H1 (cell line): ENCODE results near the gene ADAMTSL2. TPM values are rescaled to one million over a fixed set of nuclear protein-coding genes. Genes with fewer than 3 reads are reported as not detected.

Source experiments
- CTCF ChIA-PET: fragments of 300-600 bp; sonication (Branson Sonifier 250); formaldehyde crosslinking; loops from one replicate; lab custom pipeline; 2021; ENCODE audit not compliant: partially characterized antibody; lab: Charles Lee
- POLR2A ChIA-PET: fragments of 300-600 bp; sonication (Branson Sonifier 250); formaldehyde crosslinking; loops from one replicate; lab custom pipeline; 2021; ENCODE audit warnings: inconsistent platforms; ENCODE audit not compliant: partially characterized antibody; lab: Charles Lee
- DNase-seq, 2 experiments: peaks; one replicate each; pipeline versions ENCODE4 v3.0.0 to v3.0.0-alpha.2; 2010 to 2022; ENCODE audit warnings: low spot score in 2 of 2, low read depth in 1 of 2, mixed read lengths in 1 of 2
- FAIRE-seq: peaks from 2 replicates; lab custom pipeline; 2011; peaks lifted over from hg19 to GRCh38; lab: Jason Lieb, UNC
- H2AFZ ChIP-seq: 2 replicates; pipeline ENCODE4 v1.8.1; 2012; ENCODE audit warnings: low read length, inconsistent platforms
- H2AK5ac ChIP-seq: 2 replicates; pipeline ENCODE4 v1.6.1; 2013; ENCODE audit warnings: low read depth, low read length
- H2BK120ac ChIP-seq: replicated peaks from 2 replicates; pipeline ENCODE3; 2013; ENCODE audit warnings: low read depth, low read length, inconsistent platforms
- H2BK12ac ChIP-seq: 2 replicates; pipeline ENCODE4 v1.6.1; 2013; ENCODE audit warnings: low read depth, low read length
- H2BK15ac ChIP-seq: 2 replicates; pipeline ENCODE4 v1.6.1; 2013; ENCODE audit warnings: low read length
- H2BK20ac ChIP-seq: 2 replicates; pipeline ENCODE4 v1.6.1; 2013; ENCODE audit warnings: low read length
- H2BK5ac ChIP-seq: 2 replicates; pipeline ENCODE4 v1.6.1; 2013; ENCODE audit warnings: low read depth, low read length
- H3K14ac ChIP-seq: 2 replicates; pipeline ENCODE4 v1.6.1; 2013; ENCODE audit warnings: inconsistent platforms; ENCODE audit not compliant: insufficient read length
- H3K18ac ChIP-seq: 2 replicates; pipeline ENCODE4 v1.6.1; 2013; ENCODE audit warnings: low read length; ENCODE audit errors: extremely low read depth
- H3K23ac ChIP-seq: 2 replicates; pipeline ENCODE4 v1.6.1; 2013; ENCODE audit warnings: inconsistent platforms; ENCODE audit not compliant: insufficient read length
- H3K23me2 ChIP-seq: 2 replicates; pipeline ENCODE4 v1.6.1; 2013; ENCODE audit warnings: low read depth, low read length
- H3K27ac ChIP-seq: 2 replicates; pipeline ENCODE4 v1.6.1; 2011; ENCODE audit warnings: low read depth, low read length, inconsistent platforms
- H3K27me3 ChIP-seq, 4 experiments: replicated peaks in 1 of 4; 1 replicate in 1 of 4; 2 replicates in 3 of 4; pipeline versions ENCODE4 v1.6.1 to v1.8.1; 2011 to 2013; ENCODE audit warnings: low read length in 3 of 4, mild to moderate bottlenecking in 3 of 4, inconsistent platforms in 2 of 4, mixed read lengths in 2 of 4, moderate library complexity in 1 of 4; ENCODE audit not compliant: control insufficient read depth in 3 of 4, insufficient read depth in 3 of 4; ENCODE audit errors: extremely low read depth in 1 of 4
- H3K36me3 ChIP-seq, 4 experiments: 2 replicates each; pipeline versions ENCODE4 v1.6.1 to v1.8.1; 2011 to 2013; ENCODE audit warnings: mild to moderate bottlenecking in 4 of 4, low read length in 3 of 4, moderate library complexity in 2 of 4, control low read depth in 1 of 4, inconsistent platforms in 1 of 4; ENCODE audit not compliant: insufficient read depth in 4 of 4, control insufficient read depth in 2 of 4
- H3K4ac ChIP-seq: replicated peaks from 2 replicates; pipeline ENCODE3; 2013; ENCODE audit warnings: low read length, low read depth, mixed read lengths, inconsistent platforms; ENCODE audit not compliant: insufficient read length
- H3K4me1 ChIP-seq, 4 experiments: replicated peaks in 1 of 4; 1 replicate in 1 of 4; 2 replicates in 3 of 4; pipeline versions ENCODE4 v1.6.1 to v1.8.1; 2011 to 2013; ENCODE audit warnings: low read length in 3 of 4, inconsistent platforms in 2 of 4, mixed read lengths in 1 of 4; ENCODE audit not compliant: insufficient read depth in 4 of 4, control insufficient read depth in 3 of 4
- H3K4me2 ChIP-seq, 2 experiments: 2 replicates each; pipeline versions ENCODE4 v1.6.1 to v1.8.1; 2011 to 2013; ENCODE audit warnings: low read depth in 2 of 2, low read length in 2 of 2, control low read depth in 1 of 2, inconsistent platforms in 1 of 2, mild to moderate bottlenecking in 1 of 2; ENCODE audit not compliant: insufficient read depth in 1 of 2
- H3K4me3 ChIP-seq, 4 experiments: fragments of 200-600, 300-600 bp in 1 of 4; sonication (generic), shearing (Covaris generic), sonication (Bioruptor Twin) in 1 of 4; 2 replicates each; pipeline versions ENCODE4 v1.5.1 to v1.8.1; 2011 to 2016; ENCODE audit warnings: low read length in 4 of 4, low read depth in 3 of 4, control low read depth in 2 of 4, inconsistent platforms in 2 of 4, mild to moderate bottlenecking in 2 of 4, mixed read lengths in 1 of 4, moderate library complexity in 1 of 4; ENCODE audit not compliant: insufficient read depth in 2 of 4; ENCODE audit errors: extremely low read depth in 1 of 4
- H3K56ac ChIP-seq: replicated peaks from 2 replicates; pipeline ENCODE3; 2013; ENCODE audit warnings: low read depth, mild to moderate bottlenecking, mixed read lengths, low read length, inconsistent platforms; ENCODE audit not compliant: insufficient read length
- H3K79me1 ChIP-seq: 2 replicates; pipeline ENCODE4 v1.6.1; 2013; ENCODE audit warnings: low read depth, low read length, control low read depth
- H3K79me2 ChIP-seq, 2 experiments: 2 replicates each; pipeline versions ENCODE4 v1.6.1 to v1.8.1; 2012 to 2013; ENCODE audit warnings: low read length in 2 of 2, mild to moderate bottlenecking in 2 of 2, inconsistent platforms in 1 of 2; ENCODE audit not compliant: insufficient read depth in 2 of 2, control insufficient read depth in 1 of 2
- H3K9ac ChIP-seq, 4 experiments: replicated peaks in 1 of 4; 1 replicate in 1 of 4; 2 replicates in 3 of 4; pipeline versions ENCODE4 v1.6.1 to v1.8.1; 2011 to 2013; ENCODE audit warnings: low read depth in 3 of 4, low read length in 3 of 4, control low read depth in 2 of 4, mild to moderate bottlenecking in 2 of 4, moderate library complexity in 2 of 4, inconsistent platforms in 1 of 4; ENCODE audit errors: extremely low read depth in 1 of 4
- H3K9me3 ChIP-seq, 2 experiments: 2 replicates each; pipeline versions ENCODE4 v1.6.1 to v1.8.1; 2012 to 2013; ENCODE audit warnings: mild to moderate bottlenecking in 2 of 2, moderate library complexity in 2 of 2, control low read depth in 1 of 2, inconsistent platforms in 1 of 2, low read depth in 1 of 2, low read length in 1 of 2, mixed read lengths in 1 of 2; ENCODE audit not compliant: insufficient read depth in 2 of 2
- H4K20me1 ChIP-seq, 2 experiments: replicated peaks in 1 of 2; 2 replicates each; pipeline versions ENCODE3 to v1.8.1; 2011 to 2013; ENCODE audit warnings: inconsistent platforms in 2 of 2, low read length in 2 of 2, mild to moderate bottlenecking in 1 of 2; ENCODE audit not compliant: insufficient read depth in 2 of 2, control insufficient read depth in 1 of 2
- H4K5ac ChIP-seq: 2 replicates; pipeline ENCODE4 v1.6.1; 2013; ENCODE audit warnings: low read length, low read depth, mixed read lengths, inconsistent platforms; ENCODE audit not compliant: insufficient read length
- H4K8ac ChIP-seq: 2 replicates; pipeline ENCODE4 v1.8.0; 2013; ENCODE audit warnings: mild to moderate bottlenecking, moderate library complexity, low read length, inconsistent platforms; ENCODE audit not compliant: insufficient read depth; ENCODE audit errors: extremely low read depth
- H4K91ac ChIP-seq: replicated peaks from 2 replicates; pipeline ENCODE3; 2013; ENCODE audit warnings: low read length, mixed read lengths, inconsistent platforms; ENCODE audit not compliant: insufficient read length
- CBX5 ChIP-seq: fragments of 300-800, 300-1000 bp; sonication (generic); IDR thresholded peaks from 2 replicates; pipeline ENCODE4 v1.7.1; 2016; ENCODE audit warnings: antibody characterized with exemption, low read length, low read depth
- CBX8 ChIP-seq: fragments of 300-800, 300-1000 bp; sonication (generic); IDR thresholded peaks from 2 replicates; pipeline ENCODE4 v1.7.1; 2016; ENCODE audit warnings: low read depth, low read length, borderline replicate concordance
- FOSL1 ChIP-seq: IDR thresholded peaks from 2 replicates; pipeline ENCODE4 v1.6.1; 2011; ENCODE audit warnings: mild to moderate bottlenecking, low read depth, low read length, moderate library complexity; ENCODE audit not compliant: insufficient read depth
- HDAC6 ChIP-seq: IDR thresholded peaks from one replicate; pipeline ENCODE4 v1.7.1; 2012; ENCODE audit warnings: low read depth, mild to moderate bottlenecking, inconsistent platforms, low read length, moderate library complexity
- RAD21 ChIP-seq, 2 experiments: IDR thresholded peaks in 1 of 2; conservative IDR thresholded peaks in 1 of 2; 2 replicates each; pipeline ENCODE4 v1.6.1; 2011; ENCODE audit warnings: low read depth in 2 of 2, low read length in 2 of 2, improper control_type of control experiment in 1 of 2, inconsistent platforms in 1 of 2, mild to moderate bottlenecking in 1 of 2, moderate library complexity in 1 of 2
- RNF2 ChIP-seq: fragments of 200-900, 300-1000 bp; sonication (generic); IDR thresholded peaks from 2 replicates; pipeline ENCODE4 v1.7.1; 2016; ENCODE audit warnings: borderline replicate concordance, low read depth, mild to moderate bottlenecking, antibody characterized with exemption, low read length; ENCODE audit not compliant: poor library complexity, severe bottlenecking; ENCODE audit errors: missing control alignments
- SRF ChIP-seq: IDR thresholded peaks from 2 replicates; pipeline ENCODE4 v1.6.1; 2011; ENCODE audit warnings: mild to moderate bottlenecking, low read depth, low read length, moderate library complexity
- WGBS, 2 experiments: shearing (Covaris generic) in 1 of 2; methylation state at CpG; one replicate each; pipeline versions ENCODE4 v1.1.6 to v1.1.7; 2013 to 2015; ENCODE audit warnings: low lambda C conversion rate in 2 of 2, mixed read lengths in 2 of 2, inconsistent platforms in 1 of 2, low coverage in 1 of 2, missing lambda C conversion rate in 1 of 2; ENCODE audit not compliant: insufficient replicate concordance in 2 of 2, insufficient coverage in 1 of 2, insufficient read length in 1 of 2; ENCODE audit errors: extremely low coverage in 1 of 2, missing lambda C conversion rate in 1 of 2; 5-methylcytosine and 5-hydroxymethylcytosine counted together
- polyA plus RNA-seq, 7 experiments: library from polyadenylated mRNA; depleted of rRNA in 3 of 7; stranded (reverse) in 5 of 7; unstranded in 2 of 7; fragments of >200 nt in 5 of 7; fragments of 200-250 nt in 2 of 7; gene quantifications; 1 replicate in 5 of 7; 2 replicates in 1 of 7; 4 replicates in 1 of 7; pipeline versions ENCODE4 v1.2.1 to v1.2.3, GENCODE V29; 2011 to 2013; ENCODE audit warnings: missing spikeins in 2 of 7, mixed read lengths in 2 of 7
- total RNA-seq: library from RNA; stranded (reverse); fragmentation: NEBNext Ultra II Directional; extraction: Animal tissue kit (Norgen Biotek cat#: 25700); gene quantifications from 2 replicates; pipeline ENCODE4 v1.2.1, GENCODE V29; 2021

ADAMTSL2 gene
- total and polyA plus RNA-seq, 2 of the 8 experiments (the other 6 are each of a cell fraction or from before 2014, with no cell fraction given), result 0.74 to 0.76 TPM

- ChIA-PET POLR2A (interaction anchor here (0.9 to 1.1 kb wide), 2 partner anchors 17 to 210 kb away, joined by 3 read pairs; no protein-coding TSS in a partner anchor), CTCF (interaction anchor here (2.6 to 6.1 kb wide), 6 partner anchors 8 to 127 kb away, joined by 8 to 46 read pairs (median 18); partner anchors contain the start of gene ADAMTSL2)
- no peak for DNase-seq
- Histone ChIP-seq H3K23ac (no peak overlapping the region), H2BK12ac (0 out of 2 replicates have a peak overlapping the region, but pooled peaks have one; percentile 27), H3K79me1 (no peaks in the 10 kb centered on the region), H2BK15ac (no peak overlapping the region), H3K23me2 (no peaks in the 10 kb centered on the region), H3K79me2 (no peaks in the 10 kb centered on the region), H3K4me1 (peaks cover 3 to 22% (median 17%) of the 10 kb centered on the region in 4 experiments), H3K4me3 (no peak overlapping the region), H3K56ac (no peak overlapping the region), H3K9me3 (peaks cover 0 to 3% of the 10 kb centered on the region in 2 experiments; a peak in 1 of 4 replicates), H3K27me3 (no peaks in the 10 kb centered on the region), H2BK5ac (no peak overlapping the region), H3K4me2 (no peak overlapping the region), H2AFZ (no peak overlapping the region), H2BK20ac (no peak overlapping the region; the same call in 1 of the 2 replicates), H3K18ac (no peak overlapping the region), H3K14ac (no peak overlapping the region), H3K27ac (no peak overlapping the region), H4K8ac (no peak overlapping the region), H4K5ac (no peak overlapping the region), H2AK5ac (no peak overlapping the region), H3K9ac (no peak overlapping the region), H3K4ac (no peak overlapping the region), H3K36me3 (no peaks in the 10 kb centered on the region), H4K91ac (no peak overlapping the region), H4K20me1 (no peaks in the 10 kb centered on the region), H2BK120ac (no peak overlapping the region)
- TF ChIP-seq CBX5 (no peak), RNF2 (no peak), HDAC6 (no peak), SRF (no peak), CBX8 (no peak), FOSL1 (no peak), RAD21 (IDR thresholded peaks at IDR 0.05 in 1 of 2, conservative IDR thresholded peaks at IDR 0.05 in 1 of 2; ENCODE audit: low read depth in 2 of 2, low read length in 2 of 2) (no peak)
- 91% methylated on average over 6 of the region's 6 CpGs; no CpG with 5 or more reads in 1 of the 2 experiments for WGBS, 2 experiments
- FAIRE-seq, result no peak
Observed at GRCh38 chr9:133587466-133587865, 53.0 kb downstream of the ADAMTSL2 start.
